Islet precursor cell (in vitro differentiated cells): ENCODE data around the gene PRKCQ.
A peak's percentile ranks its signal among the peaks of the same experiment; 100 is the strongest.

ENCODE experiments used
- DNase-seq: peaks from one replicate; pipeline ENCODE4 v3.0.0-alpha.2; 2018

PRKCQ gene

DNA sequence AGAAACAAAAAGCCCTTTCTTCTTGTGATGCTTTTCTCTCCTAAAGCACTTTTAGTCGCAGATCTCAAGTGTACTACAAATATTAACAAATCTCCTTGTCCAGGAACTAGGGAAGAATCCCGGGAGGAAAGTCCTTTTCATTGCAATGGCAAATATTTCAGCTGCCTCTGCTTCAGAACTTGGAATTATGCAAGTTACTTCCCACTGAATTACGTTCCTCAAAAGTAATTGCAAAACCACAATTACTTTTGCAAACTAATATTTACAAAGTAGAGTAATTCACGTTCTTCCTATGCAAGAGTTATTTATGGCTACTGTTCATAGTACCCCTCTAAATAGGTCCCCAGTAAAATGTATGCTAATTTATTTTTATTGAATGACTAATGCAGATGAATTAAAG is 14.5 kb downstream of the PRKCQ start:
- DNase-seq = no peak

DNA sequence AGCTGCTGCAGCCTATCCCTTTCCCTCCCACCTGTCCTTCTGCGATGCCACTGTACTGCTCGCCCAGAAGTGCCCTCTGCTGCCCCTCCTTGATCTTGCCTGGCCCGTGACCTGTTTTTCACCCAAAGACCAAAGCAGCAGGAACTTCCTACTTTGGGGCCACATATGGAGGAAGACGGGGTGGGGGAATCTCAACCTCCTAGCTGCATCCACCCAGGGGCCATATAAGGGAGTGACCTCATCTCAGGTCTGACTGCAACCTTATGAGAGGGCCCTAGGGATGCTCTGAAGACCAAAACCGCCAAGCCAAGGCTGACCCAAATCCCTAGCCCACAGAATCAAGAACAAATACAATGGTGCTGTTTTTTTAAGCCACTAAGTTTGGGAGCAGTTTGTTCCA is 15.7 kb downstream of the PRKCQ start:
- DNase-seq = no peak

DNA sequence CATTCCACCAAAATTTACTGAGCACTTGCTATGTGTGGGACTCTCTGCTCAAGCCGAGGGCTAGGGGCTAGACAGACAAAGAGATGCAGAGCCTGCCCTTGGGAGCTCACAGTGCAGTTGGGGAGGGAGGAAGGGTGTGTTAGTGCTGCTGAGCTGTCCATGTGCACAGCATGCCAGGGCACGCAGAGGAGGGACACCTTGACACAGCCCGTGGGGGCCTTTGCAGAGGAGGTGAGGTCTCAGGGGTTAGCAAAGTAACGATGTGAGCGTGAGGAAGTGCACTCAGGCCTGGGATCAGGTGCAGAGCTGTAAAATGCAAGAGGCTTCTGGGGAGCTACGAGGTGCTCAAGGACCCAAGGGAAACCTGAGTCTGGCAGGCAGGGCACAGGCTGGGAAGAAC is 16.3 kb downstream of the PRKCQ start:
- no peak for DNase-seq

DNA sequence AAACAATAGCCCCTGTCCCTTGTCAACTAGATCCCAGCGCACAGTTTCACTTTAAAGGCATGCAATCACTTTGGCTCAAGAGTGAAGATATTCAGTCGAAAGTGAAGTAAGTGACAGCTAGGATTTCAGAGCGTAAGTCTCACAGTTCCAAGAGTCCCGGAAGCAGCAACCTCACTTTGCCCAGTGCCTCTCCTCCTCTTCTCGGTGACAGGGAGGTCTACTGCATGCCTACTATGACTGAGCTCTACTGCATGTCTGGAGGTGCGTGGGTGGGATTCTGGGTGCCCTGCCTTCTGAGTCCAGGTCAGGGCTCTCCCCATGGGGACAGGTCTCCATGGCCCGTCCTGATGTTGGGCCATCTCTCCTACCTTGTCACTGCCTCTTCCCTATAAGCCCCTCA is 17.0 kb downstream of the PRKCQ start:
- no peak for DNase-seq

DNA sequence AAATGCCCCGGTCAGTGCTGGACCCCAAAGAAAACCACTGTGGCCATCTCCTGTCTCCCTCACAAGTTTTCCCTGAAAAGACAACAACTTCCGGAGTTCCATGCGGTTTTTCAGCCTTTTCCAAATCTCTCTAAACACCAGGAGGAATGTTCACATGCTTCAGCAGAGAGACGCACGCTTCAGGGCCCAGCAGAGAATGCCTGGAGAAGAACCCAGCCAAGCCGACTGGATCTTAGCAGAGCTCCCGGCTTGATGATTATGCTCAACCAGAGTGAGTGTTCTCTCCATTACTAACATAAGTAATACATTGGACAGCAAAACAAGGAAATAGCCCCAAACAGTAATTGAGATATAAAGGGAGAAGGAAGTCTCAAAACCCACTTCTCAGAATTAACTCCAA is 17.9 kb downstream of the PRKCQ start:
- DNase-seq = no peak

DNA sequence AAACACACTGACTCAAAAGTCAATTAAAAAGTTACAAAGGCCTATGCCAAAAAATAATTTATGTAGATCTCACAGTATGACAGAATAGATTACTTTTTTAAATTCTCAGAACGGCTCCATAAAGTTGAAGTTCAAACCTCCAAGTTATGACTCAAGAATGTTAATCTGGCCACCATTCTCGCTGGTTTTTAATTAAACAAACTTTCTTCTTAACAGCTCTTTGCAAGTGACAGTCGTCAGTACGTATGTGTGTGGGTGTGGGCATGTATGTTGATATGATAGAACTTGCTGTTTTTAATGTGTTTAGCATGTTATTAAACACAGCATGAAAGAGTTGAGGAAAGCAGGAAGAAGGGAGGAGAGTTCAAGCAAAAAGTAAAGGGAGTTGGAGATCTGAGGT is 18.5 kb downstream of the PRKCQ start:
- DNase-seq = no peak

DNA sequence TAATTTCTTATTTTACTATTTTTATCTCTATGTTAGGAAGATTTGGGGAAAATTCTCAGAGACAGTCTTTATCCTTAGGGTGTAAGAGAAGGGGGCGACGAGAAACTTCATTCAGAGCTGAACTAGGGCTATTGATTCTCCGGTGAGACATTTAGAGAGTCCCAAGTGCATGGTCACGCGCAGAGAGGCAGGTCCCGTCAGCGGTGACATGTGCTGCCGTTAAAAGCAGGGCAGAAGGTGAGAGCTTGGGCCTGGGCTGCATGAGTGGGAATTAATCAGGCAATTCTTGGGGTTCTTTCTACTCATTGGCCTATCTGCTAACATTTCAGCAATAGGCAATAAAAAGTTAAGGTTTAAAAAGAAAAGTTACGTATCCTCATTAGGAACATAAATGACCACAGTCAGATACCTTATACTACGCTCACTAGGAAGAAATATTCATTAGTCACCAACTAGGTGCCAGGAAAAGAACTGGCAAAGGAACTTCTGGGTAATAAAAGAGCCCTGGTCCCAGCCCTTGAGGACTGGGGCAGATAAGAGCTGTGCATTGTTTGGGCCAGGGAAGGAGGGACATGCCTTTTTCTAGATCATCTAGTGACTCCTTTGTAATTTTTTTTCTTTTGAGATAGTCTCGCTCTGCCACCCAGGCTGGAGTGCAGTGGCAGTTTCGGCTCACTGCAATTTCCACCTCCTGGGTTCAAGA is 21.2 kb downstream of the PRKCQ start:
- DNase-seq = no peak

DNA sequence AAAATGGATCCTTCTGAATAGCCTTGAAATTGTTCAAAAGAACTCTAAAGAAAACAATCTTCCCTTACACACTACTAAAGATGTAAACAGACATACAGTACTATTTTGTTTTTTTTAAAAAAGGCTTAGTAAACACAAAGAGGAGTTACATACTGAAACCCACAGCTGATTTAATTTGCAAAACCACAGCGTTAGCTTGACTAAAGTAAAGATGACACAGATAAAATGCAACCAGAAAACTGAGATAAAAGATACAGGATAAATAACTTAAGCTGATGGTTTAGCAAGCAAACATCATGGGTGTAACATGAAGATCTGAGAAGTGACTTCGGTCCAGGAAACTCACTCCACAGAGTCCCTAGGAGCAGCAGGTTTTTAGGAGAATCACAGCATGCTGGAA is 21.8 kb downstream of the PRKCQ start:
- DNase-seq = no peak

DNA sequence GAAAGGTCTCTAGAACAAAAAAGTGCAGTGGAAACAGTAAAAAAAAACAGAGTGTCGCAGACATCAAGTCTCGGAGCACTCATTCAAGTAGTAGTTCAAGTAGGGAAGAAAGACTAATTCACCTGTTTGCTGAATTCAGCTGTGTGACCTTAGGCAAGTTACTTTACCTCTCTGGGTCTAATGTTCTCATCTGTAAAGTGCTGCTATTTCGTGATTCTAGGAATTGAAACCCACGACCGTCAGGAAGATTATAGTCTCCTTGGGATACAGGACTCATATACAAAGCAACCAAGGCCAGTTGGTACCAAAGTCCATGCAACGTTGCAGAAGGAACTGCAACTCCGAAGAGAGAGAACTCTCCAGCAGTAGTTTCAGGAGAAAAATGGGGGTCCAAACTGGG is 26.1 kb downstream of the PRKCQ start:
- no peak for DNase-seq

DNA sequence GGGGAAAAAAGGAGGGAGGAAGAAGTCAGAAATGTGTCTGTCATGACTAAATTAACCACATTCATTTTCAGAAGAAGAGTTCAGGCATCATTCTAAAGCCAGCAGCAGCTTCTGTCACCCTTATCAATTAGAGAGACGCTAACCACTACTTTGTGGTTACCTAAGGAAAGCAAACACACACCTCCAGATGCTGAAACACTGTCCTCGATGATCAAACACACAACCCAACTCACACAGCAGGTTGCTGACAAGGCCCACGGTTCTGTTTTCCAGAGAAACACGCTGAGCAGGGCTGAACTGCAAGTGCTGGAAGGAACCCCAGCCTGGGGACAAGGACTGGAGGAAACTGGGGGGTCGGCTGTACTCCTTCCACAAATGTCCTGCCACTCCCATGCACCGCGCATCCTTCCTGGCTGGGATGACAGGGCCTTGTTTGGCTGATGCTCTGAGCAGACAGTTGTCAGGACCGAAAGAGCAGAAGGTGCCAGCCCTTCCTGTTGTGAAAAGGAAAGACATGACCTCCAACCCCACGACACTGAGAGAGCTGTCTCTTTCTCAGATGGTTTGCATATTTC is 36.6 kb downstream of the PRKCQ start:
- DNase-seq = no peak

DNA sequence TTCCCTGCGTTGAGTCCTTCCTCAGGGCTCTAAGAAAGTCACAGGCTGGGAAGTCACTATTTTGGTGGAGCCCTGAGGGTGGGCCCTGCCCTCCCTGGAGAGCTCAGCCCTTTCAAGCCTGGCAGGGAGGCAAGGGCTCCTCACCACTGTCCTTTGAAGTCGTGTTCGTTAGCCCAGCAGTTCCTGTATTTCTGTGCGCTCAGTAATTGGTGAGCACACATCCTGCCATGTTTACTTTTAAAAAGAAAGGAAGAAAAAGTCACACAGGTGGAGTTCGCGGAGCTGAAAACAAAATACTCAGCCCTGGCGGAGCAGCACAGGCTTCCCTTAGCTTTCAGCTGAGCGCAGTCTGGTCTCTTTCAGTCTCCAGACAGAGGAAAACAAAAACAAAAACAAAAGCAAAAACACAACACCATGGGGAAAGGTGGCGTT is 37.1 kb downstream of the PRKCQ start:
- DNase-seq = peak; percentile 44

DNA sequence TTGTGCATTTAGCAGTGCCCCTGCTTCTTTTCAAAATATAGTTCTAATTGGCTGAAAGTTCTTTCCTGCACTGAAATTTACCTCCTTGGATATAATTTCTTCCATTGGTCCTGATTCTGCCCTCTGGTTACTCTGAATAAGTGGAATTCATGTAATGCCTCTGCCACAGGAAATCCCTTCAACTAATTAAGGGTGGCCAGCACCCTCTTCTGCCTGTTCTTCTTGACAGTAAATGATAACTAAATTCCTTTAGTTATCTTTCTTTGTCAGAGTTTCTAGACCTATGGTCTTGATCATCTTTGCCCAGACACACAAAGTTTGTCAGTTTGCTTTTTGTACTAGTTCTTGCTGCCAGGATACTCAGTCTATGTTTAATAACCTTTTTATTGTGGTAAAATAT is 40.2 kb downstream of the PRKCQ start:
- peak; percentile 1 for DNase-seq

DNA sequence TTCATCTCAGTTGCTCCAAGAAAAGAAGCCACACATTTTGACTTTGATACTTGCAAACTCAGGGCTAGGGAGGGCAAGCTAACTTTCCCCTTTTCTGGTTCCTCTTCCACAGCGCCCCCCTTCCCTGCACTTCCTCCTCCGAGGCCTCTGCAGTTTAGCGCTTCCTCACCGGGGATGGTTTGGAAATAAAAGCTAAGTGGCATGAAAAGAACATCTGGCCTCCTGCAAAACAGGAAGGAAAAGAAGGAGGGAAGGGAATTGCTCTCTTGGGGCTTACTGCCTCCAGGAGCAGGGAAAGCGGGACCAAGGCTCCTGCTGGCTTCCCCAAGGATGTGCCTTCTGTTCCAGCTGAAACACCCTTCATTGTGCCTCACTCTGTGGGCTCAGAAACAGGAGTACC is 42.3 kb downstream of the PRKCQ start:
- DNase-seq = peak; percentile 36

DNA sequence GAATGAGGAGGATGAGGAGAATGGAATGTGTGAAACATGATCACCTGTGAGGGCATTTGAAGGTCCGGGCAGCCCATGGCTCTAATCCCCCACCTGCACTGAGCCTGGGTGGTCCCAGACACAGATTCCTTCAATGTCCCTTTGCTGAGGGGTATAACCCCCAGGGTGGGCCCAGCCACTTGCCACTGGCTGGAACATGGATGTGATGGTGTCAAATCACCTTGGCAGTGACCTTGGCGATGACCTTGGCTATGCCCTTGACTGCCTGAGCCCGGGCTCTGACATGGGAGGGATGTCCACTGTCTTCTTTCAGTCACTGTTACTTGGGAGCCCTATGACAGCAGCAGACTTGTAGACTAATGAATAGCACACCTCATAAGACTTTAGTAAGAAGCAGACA is 44.0 kb downstream of the PRKCQ start:
- DNase-seq = peak; percentile 27

DNA sequence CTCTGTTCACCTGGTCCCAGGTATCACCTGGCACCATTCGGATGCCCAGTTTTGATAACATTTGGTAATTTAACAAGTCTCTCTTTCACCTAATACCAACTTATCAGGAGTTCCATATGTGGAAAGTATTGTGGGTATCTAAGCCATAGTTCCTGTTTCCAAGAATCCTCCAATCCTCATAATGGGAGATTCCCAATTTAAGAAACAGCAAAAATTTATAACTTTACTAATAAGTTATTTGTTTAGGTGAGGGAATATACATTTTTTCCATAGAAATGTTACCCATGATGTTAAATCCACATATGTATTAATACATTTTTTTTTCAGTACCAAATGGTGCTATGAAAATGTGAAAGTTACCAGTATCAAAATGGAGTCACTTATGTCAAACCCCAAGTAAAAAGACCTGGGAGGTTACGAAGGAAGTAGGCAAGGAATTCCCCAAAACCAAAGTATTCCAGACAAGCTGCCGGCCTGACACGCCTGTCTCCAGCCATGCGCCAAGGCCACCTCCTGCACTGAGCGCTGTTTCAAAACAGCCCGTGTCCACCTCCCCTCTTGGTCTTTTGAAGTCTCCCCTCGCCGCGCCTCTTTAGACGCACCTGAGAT is 44.8 kb downstream of the PRKCQ start:
- DNase-seq = peak; percentile 38

DNA sequence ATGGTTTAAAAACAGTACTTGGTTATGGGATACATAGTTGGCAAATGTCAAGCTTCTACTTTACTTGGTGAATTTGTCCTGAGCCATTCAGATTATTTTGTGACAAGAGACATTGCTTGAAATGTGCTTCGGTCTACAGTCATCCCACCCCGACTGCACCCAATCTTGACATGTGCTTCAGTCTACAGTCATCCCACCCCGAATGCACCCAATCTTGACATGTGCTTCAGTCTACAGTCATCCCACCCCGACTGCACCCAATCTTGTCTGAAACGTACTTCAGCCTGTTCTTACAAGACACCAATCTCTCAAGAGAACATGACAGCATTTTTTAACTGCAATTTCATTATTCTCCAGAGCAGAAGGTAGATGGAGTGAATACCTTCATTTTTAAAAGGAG is 47.8 kb downstream of the PRKCQ start:
- DNase-seq = no peak

DNA sequence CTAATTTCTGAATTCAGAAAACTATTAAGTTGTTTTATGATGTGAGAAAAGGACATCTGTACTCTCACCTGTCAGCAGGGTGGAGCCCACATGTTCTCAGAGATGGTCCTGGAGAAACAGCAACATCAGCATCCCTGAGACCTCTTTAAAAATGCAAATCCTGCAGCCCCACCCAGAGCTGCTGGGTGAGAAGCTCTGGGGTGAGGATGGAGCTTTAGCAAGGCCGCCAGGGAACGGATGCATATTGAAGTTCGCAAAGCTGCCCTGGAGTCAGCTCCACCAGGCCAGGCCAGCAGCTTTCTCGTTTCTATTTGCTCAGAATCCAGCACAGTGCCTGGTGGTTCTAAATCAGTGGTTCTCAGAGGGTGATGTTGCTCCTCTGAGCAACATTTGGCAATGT is 49.1 kb downstream of the PRKCQ start:
- no peak for DNase-seq

DNA sequence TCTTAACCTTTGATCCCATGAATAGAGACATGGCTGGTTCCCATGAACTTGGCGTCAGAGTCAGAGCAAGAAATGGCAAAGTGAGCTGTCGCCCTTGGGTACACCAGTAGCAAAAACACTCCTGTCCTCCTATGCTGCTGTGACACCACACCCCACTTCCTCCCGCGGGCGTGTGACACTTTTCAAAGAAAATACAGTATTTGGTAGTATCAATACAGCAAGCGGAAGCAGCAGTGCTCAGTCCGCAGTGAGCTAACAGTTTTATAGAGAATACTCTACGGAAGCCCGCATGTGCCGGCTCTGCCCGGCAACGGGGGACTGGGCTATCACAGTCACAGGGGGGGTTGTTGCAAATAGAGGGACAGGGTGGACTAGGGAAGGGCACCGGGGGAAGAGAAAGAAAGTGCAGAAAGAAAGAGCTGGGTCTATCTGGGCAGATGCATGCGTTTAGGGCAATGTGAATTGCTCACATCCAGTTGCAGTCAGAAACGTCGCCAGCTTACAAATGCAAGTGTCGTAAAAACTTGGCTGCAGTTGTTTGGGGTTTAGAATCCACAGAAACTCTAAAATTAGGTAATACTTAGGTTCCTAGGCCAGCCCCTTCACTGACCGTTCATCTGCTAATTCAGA is 49.8 kb downstream of the PRKCQ start:
- DNase-seq = no peak

DNA sequence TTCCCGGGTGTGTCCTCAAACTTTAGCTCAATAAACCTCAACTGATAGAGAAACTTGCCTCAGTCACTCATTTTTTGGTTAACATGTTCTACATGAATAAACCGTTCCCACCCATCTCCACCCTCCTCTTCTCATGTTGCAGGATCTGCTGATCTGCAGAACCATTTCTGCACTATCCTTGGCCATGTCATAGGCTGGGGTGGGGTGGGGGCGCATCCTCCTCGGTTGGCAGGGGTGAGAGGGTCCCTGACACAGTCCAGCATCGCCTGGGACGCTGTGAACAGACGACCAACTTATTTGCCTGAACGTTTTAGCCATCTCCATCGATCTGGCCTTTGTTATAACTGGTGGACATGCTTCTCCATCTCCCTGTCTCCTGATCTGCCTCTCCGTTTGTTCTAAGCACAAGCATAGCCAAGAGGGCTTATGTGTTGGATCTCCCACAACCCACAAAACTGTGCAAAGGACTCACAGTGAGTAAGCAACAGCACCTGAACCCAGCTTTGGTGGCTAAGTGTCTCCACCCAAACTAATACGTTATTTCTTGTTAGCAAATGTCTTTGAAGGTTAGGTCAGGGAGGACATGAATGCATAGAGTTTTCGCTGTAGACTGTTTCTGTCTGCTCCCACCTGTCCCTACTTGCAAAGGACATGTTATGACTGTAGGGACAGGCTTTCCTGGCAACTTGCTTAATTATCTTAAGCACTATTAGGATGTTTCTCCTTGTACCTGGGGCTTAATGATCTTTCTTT is 51.7 kb downstream of the PRKCQ start:
- DNase-seq = no peak

DNA sequence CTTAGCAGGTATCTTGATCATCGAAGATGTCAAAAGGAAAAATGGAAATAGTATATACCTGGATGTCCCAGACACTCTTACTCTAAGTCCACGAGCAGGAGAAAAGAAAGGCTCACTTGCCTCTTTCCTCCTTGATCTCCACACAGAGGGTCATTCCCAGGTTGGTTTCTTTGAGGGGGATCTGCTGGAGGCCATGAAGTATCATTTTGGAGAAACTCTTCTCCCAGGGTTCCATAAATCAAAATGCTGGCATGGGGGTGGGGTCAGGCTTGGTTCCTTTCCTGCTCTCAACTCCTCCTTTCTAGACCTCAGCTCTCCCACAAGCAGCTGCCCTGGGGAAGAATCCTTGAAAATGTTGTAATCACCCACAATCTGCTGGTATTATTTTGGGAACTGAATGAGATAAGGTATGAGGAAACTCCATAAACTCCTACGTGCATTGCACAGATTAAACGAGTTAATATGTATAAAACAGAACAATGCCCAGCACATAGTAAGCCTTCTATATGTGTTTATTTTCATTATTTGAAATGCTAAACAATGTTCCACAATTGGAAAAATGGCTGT is 54.4 kb downstream of the PRKCQ start:
- DNase-seq = no peak

DNA sequence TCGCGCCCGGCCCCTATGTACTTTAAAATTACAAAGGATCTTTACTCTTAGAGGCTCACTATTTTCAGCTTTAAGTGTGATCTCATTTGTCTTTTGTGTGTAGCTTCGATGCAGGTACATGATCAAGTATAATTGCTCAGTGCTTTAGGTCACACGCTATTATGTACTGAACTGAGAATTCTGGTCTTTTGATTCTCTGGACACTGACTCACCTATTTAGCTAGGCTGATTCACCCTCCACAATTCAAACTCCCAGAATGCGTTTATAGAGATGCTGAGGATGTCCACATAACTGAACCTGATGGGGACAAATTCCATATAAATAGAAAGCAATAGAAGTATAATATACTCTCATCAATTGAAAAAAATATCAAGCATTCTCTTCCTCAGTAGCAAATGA is 57.8 kb downstream of the PRKCQ start:
- no peak for DNase-seq

DNA sequence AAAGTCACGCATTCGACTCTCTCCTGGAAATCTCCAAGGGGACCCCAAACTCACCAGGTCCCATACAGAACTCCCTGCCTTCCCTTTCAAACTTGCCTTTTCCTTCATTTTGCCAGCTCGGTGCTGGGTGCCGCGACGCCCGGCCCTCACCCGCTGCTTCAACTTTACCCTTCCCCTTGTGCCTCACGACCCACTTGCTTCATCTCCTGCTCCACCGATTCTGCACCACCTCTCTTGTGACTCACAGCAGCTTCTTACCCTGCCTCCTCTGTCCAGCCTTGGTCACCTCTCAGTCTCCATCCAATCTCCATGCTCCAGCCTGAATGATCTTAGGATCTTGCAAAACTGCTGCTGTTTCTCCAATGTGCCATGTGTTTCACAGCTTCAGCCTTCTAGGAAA is 59.9 kb downstream of the PRKCQ start:
- DNase-seq = no peak

DNA sequence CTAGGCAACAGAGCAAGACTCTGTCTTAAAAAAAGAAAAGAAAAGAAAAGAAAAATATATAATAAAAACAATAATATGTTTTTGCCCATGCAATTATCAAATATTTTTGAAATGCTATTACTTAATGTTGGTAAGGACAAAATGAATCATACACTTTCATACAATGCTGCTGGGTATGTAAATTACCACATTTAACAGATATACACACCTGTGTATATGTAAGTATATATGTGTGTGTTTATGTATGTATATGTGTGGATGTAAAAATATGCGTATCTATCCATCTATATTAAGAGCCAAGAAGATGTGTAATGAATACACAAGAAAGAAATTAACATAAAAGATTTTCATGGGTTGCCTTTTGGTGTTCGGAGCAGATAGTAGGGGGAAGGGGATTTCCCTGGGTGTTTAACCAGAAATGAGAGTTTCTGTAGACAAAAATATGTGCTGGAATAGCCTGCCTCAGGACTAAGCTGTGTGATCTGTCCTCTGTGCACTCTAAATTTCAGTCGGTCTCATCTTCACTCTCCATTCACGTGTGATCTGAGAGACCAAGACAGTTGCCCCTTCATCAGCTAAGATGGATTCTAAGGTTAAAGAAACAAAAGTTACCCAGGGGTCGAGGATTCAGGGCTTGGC is 61.2 kb downstream of the PRKCQ start:
- no peak for DNase-seq
